Bronchial epithelial cell (primary cell): Measurements from ENCODE around the gene CASQ2. TPM values are rescaled to one million over a fixed set of nuclear protein-coding genes. Genes with fewer than 3 reads are reported as not detected.

Source experiments
- DNase-seq: peaks from one replicate; pipeline ENCODE4 v3.0.0-alpha.2; 2010; ENCODE audit warnings: low read depth
- FAIRE-seq: peaks from 2 replicates; lab custom pipeline; 2011; peaks lifted over from hg19 to GRCh38; lab: Jason Lieb, UNC
- H3K27me3 ChIP-seq: 2 replicates; pipeline ENCODE4 v1.5.1; 2011; ENCODE audit warnings: low read length; ENCODE audit not compliant: control insufficient read depth, insufficient read depth
- H3K36me3 ChIP-seq: 2 replicates; pipeline ENCODE4 v1.5.1; 2011; ENCODE audit warnings: low read length; ENCODE audit not compliant: control insufficient read depth, insufficient read depth
- H3K4me3 ChIP-seq: 2 replicates; pipeline ENCODE4 v1.5.1; 2011; ENCODE audit warnings: mild to moderate bottlenecking, low read depth, low read length, control low read depth
- total RNA-seq: library from RNA; depleted of rRNA; stranded (reverse); fragments of >200 nt; gene quantifications from 2 replicates; pipeline ENCODE4 v1.2.1, GENCODE V29; 2014
- TF ChIP-seq, protein P1 (sequence below): IDR thresholded peaks from 2 replicates; pipeline ENCODE4 v1.5.1; 2011; ENCODE audit warnings: mild to moderate bottlenecking, moderate library complexity, low read length, control low read depth, inconsistent platforms; ENCODE audit not compliant: insufficient read depth, severe bottlenecking

Gene CASQ2
- total RNA-seq, 1 donor from 2014 or later, result not detected

- no peaks in the 10 kb centered on the region for H3K27me3 ChIP-seq
- DNase-seq (peak; percentile 50), FAIRE-seq (no peak)
- H3K4me3 ChIP-seq, result no peak overlapping the region
- H3K36me3 ChIP-seq, result no peaks in the 10 kb centered on the region
- TF ChIP-seq, protein P1, sequence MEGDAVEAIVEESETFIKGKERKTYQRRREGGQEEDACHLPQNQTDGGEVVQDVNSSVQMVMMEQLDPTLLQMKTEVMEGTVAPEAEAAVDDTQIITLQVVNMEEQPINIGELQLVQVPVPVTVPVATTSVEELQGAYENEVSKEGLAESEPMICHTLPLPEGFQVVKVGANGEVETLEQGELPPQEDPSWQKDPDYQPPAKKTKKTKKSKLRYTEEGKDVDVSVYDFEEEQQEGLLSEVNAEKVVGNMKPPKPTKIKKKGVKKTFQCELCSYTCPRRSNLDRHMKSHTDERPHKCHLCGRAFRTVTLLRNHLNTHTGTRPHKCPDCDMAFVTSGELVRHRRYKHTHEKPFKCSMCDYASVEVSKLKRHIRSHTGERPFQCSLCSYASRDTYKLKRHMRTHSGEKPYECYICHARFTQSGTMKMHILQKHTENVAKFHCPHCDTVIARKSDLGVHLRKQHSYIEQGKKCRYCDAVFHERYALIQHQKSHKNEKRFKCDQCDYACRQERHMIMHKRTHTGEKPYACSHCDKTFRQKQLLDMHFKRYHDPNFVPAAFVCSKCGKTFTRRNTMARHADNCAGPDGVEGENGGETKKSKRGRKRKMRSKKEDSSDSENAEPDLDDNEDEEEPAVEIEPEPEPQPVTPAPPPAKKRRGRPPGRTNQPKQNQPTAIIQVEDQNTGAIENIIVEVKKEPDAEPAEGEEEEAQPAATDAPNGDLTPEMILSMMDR, result peak; percentile 74
These were observed 61.7 kb downstream of the CASQ2 start for GRCh38 chr1:115706587-115707425.

DNA sequence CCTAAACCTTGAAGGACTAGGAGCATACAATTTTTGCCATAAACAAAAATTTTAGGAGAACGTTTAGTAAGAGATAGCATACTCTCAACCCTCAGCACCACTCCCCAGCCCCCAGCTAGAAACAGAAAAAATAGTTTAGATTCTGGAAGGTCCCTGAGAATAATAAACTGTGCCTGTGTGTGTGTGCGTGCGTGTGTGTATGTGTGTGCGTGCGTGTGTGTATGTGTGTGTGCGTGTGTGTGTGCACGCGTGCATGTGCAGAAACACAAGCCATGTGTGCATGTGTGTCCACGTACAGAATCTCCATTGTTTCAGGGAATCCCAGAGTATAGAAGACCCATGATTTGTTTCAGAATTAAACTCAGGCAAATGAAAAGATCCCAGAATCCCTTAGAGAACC lies 62.6 kb downstream of the CASQ2 start:
- H3K27me3 ChIP-seq, result no peaks in the 10 kb centered on the region
- DNase-seq, result no peak
- no peak overlapping the region for H3K4me3 ChIP-seq
- H3K36me3 ChIP-seq, result no peaks in the 10 kb centered on the region
- no peak for FAIRE-seq
- TF ChIP-seq, protein P1, result no peak

- TF ChIP-seq, protein P1, result no peak
- Histone ChIP-seq H3K4me3 (no peak overlapping the region), H3K36me3 (no peaks in the 10 kb centered on the region), H3K27me3 (no peaks in the 10 kb centered on the region)
- FAIRE-seq (no peak), DNase-seq (peak; percentile 65)
These were observed 63.2 kb downstream of the CASQ2 start for GRCh38 chr1:115705085-115705951.

- FAIRE-seq, result no peak
- DNase-seq, result no peak
- no peak overlapping the region for H3K4me3 ChIP-seq
- no peaks in the 10 kb centered on the region for H3K27me3 ChIP-seq
- no peaks in the 10 kb centered on the region for H3K36me3 ChIP-seq
- TF ChIP-seq, protein P1, result no peak
These were observed 65.6 kb downstream of the CASQ2 start for GRCh38 chr1:115702959-115703358.

GRCh38 chr1:115701090-115701489 lies 67.4 kb downstream of the CASQ2 start:
- Histone ChIP-seq H3K4me3 (no peak overlapping the region), H3K27me3 (no peaks in the 10 kb centered on the region), H3K36me3 (no peaks in the 10 kb centered on the region)
- FAIRE-seq (no peak), DNase-seq (no peak)
- TF ChIP-seq, protein P1, result no peak
